Right lobe of liver (tissue), 6 donors: Measurements from ENCODE around the gene CCBE1. TPM values are rescaled to one million over a fixed set of nuclear protein-coding genes. Genes with fewer than 3 reads are reported as not detected.

ENCODE experiments used
- ATAC-seq, 4 donors: fragments of 200-7000 bp; cut with Tn5 transposase; one replicate each; pipeline ENCODE4 v1.9.1; 2020; ENCODE audit warnings: mild to moderate bottlenecking in 4 of 4, moderate library complexity in 4 of 4
- DNase-seq, 3 donors: peaks; one replicate each; pipeline ENCODE4 v3.0.0-alpha.2; 2020
- H3K27ac ChIP-seq, 3 donors: fragments of 200-600 bp; one replicate each; pipeline ENCODE4 v1.8.0; 2022
- H3K27me3 ChIP-seq, 2 donors: fragments of 200-600 bp; one replicate each; pipeline ENCODE4 v1.8.0; 2022
- H3K36me3 ChIP-seq, 4 donors: fragments of 200-600 bp; sonication (generic) in 1 of 4; one replicate each; pipeline versions ENCODE4 v1.5.1 to v1.8.0; 2017 to 2022; ENCODE audit warnings: control low read depth in 1 of 4
- H3K4me1 ChIP-seq, 4 donors: fragments of 200-600 bp; sonication (generic) in 1 of 4; one replicate each; pipeline versions ENCODE4 v1.5.1 to v1.8.0; 2017 to 2022; ENCODE audit warnings: control low read depth in 1 of 4
- H3K4me3 ChIP-seq, 3 donors: fragments of 200-600 bp; one replicate each; pipeline ENCODE4 v1.8.0; 2022
- H3K9me3 ChIP-seq, 4 donors: fragments of 200-600 bp; sonication (generic) in 1 of 4; one replicate each; pipeline versions ENCODE4 v1.5.1 to v1.8.0; 2017 to 2022; ENCODE audit warnings: control low read depth in 1 of 4
- POLR2A ChIP-seq: fragments of 450-650 bp; IDR thresholded peaks from one replicate; pipeline ENCODE4 v1.6.1; 2017; ENCODE audit warnings: antibody characterized with exemption, mild to moderate bottlenecking
- WGBS: methylation state at CpG from one replicate; pipeline ENCODE4 v1.1.6; 2018; ENCODE audit warnings: low coverage, low lambda C conversion rate; ENCODE audit not compliant: insufficient coverage; ENCODE audit errors: missing lambda C conversion rate; 5-methylcytosine and 5-hydroxymethylcytosine counted together
- intact Hi-C, 2 donors: fragments of 100-400 bp; cut with DNase I; formaldehyde crosslinking; loops; one replicate each; pipeline versions ENCODE4 v1.11.2 to v1.14.1; 2022
- total RNA-seq, 6 experiments: library from RNA; depleted of rRNA in 2 of 6; stranded (reverse); fragments of >200 nt in 2 of 6; fragmentation: NEBNext Ultra II Directional in 3 of 6; extraction: Animal tissue kit (Norgen Biotek cat#: 25700) in 3 of 6; gene quantifications; one replicate each; pipeline versions ENCODE4 v1.1.0 to v1.2.4, GENCODE V29; 2016 to 2023
- TF ChIP-seq, protein P1 (sequence below), 4 donors: fragments of 200-600 bp in 3 of 4; fragments of 450-650 bp in 1 of 4; IDR thresholded peaks; one replicate each; pipeline versions ENCODE4 v1.5.1 to v1.8.0; 2016 to 2022; ENCODE audit warnings: antibody characterized with exemption in 4 of 4, mild to moderate bottlenecking in 2 of 4
- donor health status: DM: no; HTN: yes; CAD: no.
- donor health status: DM: no; HTN: no; CAD: no.
- donor health status: DM: no; HTN: no; CAD: no.
- donor health status: DM: no; HTN: yes; CAD: no.
- donor health status: DM: no; HTN: yes; CAD: no.

The CCBE1 gene
- total RNA-seq, 6 experiments from 2014 or later = 2.7 to 6.9 (median 4.3) TPM

DNA sequence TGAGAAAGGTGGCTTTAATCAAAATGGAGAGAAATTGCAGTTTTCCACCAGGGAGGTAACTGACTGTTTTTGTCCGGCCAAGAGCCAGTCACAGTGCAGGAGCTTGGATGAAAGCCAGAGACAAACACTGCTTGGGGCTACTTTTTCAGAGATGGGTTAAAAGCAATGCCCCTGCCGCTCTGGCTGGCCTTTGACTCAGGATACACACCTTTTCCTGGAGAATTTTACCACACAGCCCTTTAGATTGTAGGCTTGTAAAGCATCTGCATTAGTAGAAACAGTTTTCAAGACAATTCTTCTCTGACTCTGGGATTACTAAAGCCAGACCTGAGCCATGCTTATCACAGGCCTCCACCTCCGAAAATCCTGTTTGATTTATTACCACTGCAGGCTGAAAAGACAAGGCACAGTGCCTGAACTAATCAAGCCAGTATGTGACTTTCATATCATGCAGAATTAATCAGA is 79.7 kb downstream of the CCBE1 start:
- no peaks in the 10 kb centered on the region for H3K36me3 ChIP-seq
- TF ChIP-seq, protein P1, sequence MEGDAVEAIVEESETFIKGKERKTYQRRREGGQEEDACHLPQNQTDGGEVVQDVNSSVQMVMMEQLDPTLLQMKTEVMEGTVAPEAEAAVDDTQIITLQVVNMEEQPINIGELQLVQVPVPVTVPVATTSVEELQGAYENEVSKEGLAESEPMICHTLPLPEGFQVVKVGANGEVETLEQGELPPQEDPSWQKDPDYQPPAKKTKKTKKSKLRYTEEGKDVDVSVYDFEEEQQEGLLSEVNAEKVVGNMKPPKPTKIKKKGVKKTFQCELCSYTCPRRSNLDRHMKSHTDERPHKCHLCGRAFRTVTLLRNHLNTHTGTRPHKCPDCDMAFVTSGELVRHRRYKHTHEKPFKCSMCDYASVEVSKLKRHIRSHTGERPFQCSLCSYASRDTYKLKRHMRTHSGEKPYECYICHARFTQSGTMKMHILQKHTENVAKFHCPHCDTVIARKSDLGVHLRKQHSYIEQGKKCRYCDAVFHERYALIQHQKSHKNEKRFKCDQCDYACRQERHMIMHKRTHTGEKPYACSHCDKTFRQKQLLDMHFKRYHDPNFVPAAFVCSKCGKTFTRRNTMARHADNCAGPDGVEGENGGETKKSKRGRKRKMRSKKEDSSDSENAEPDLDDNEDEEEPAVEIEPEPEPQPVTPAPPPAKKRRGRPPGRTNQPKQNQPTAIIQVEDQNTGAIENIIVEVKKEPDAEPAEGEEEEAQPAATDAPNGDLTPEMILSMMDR (IDR thresholded peaks at IDR 0.05) = no peak
- TF ChIP-seq POLR2A = no peak
- intact Hi-C loops = no loop called here
- H3K27ac ChIP-seq = no peak overlapping the region
- no peak overlapping the region for H3K4me3 ChIP-seq
- WGBS = 19% methylated on average over 2 of the region's 3 CpGs
- H3K4me1 ChIP-seq = no peaks in the 10 kb centered on the region
- ATAC-seq (no peak), DNase-seq (no peak)
- H3K27me3 ChIP-seq = no peaks in the 10 kb centered on the region
- H3K9me3 ChIP-seq = no peaks in the 10 kb centered on the region

DNA sequence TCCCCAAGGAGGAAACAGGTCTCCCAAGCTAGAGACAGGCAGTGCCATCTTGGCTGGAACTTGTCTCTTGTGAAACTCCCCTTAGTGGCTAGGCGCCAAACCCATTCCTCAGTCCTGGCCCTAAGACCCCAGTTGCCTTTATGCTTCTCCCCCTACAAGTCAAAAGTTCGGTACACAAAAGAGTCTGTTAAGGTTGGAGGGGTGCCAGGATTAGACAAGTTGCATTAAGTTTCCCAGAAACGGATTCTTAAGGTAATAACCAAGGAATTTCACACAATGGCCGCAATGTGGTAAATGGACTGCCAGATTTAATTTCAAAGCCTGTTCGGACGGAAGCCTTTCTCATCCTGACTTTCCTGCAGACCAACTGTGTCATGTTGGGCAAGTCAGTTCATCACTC is 80.7 kb downstream of the CCBE1 start:
- H3K36me3 ChIP-seq = no peaks in the 10 kb centered on the region
- no peaks in the 10 kb centered on the region for H3K27me3 ChIP-seq
- no peak overlapping the region for H3K27ac ChIP-seq
- no peak for ATAC-seq
- H3K9me3 ChIP-seq = no peaks in the 10 kb centered on the region
- H3K4me3 ChIP-seq = no peak overlapping the region
- TF ChIP-seq, protein P1 (IDR thresholded peaks at IDR 0.05) = no peak
- TF ChIP-seq POLR2A = no peak
- DNase-seq = no peak
- intact Hi-C loops = no loop called here
- WGBS = 57% methylated on average over 6 of the region's 6 CpGs
- no peaks in the 10 kb centered on the region for H3K4me1 ChIP-seq

GRCh38 chr18:59613903-59614302 is 83.3 kb downstream of the CCBE1 start:
- WGBS = 72% methylated on average over 5 of the region's 12 CpGs
- H3K9me3 ChIP-seq = no peaks in the 10 kb centered on the region
- no peak for TF ChIP-seq POLR2A
- TF ChIP-seq, protein P1 (IDR thresholded peaks at IDR 0.05) = no peak
- intact Hi-C loops = no loop called here
- H3K36me3 ChIP-seq = no peaks in the 10 kb centered on the region
- ATAC-seq (no peak), DNase-seq (no peak)
- H3K4me3 ChIP-seq = no peak overlapping the region
- no peaks in the 10 kb centered on the region for H3K4me1 ChIP-seq
- H3K27me3 ChIP-seq = no peaks in the 10 kb centered on the region
- no peak overlapping the region for H3K27ac ChIP-seq

DNA sequence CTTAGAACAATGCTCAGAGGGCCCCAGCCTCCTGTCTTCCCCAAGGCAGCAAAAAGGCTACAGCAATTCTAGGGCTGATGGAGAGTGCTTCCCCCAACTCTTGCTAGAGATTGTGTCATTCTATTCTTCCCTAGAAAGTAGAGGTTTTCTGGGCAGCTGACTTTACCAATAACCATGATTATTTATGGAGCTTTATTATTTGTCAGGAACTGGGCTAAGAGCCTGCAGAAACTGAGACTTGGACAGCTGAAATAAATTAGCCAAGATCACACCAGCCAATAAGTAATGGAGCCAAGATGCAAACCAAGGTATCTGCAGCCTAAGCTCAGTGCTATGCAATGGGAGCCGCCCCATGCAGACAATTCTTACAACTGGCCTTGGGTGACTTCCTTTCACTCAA is 84.8 kb downstream of the CCBE1 start:
- no peaks in the 10 kb centered on the region for H3K27me3 ChIP-seq
- intact Hi-C loops = no loop called here
- 56% methylated on average over 1 of the region's 1 CpG for WGBS
- no peaks in the 10 kb centered on the region for H3K4me1 ChIP-seq
- no peak for DNase-seq
- H3K36me3 ChIP-seq = no peaks in the 10 kb centered on the region
- no peaks in the 10 kb centered on the region for H3K9me3 ChIP-seq
- H3K4me3 ChIP-seq = no peak overlapping the region
- TF ChIP-seq, protein P1 (IDR thresholded peaks at IDR 0.05) = no peak
- no peak for TF ChIP-seq POLR2A
- H3K27ac ChIP-seq = no peak overlapping the region
- no peak for ATAC-seq

DNA sequence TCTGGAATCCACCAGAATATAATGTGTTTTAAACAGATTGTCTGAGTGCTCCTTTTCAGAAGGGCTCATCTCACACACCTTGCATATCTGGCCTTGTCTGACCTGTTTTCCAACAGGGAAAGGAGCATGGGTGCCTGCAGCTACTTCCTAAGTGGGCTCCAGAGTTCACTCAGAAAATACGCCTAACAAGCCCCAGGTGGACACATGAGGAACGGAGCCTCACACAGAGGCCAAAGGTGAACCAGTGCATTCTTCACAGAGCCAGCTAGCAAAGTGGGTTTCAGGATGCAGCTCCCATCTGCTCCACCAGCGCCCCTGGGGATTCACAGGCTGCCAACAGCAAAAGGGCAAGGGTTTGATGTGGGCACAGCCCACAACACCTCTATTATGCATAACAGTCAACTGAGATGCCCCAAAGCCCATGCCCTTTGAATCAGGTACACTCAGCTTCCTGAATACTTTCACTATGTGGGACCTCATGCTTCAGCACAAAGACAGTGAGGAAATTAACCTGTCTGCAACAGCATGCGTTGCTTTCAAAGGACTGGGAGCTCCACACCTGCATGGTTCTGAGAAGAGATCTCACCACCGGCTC is 86.6 kb downstream of the CCBE1 start:
- Histone ChIP-seq H3K4me3 (no peak overlapping the region), H3K36me3 (no peaks in the 10 kb centered on the region), H3K4me1 (no peaks in the 10 kb centered on the region), H3K27ac (no peak overlapping the region), H3K9me3 (no peaks in the 10 kb centered on the region), H3K27me3 (no peaks in the 10 kb centered on the region)
- ATAC-seq = no peak
- WGBS = 66% methylated on average over 2 of the region's 5 CpGs
- TF ChIP-seq, protein P1 (IDR thresholded peaks at IDR 0.05) = no peak
- TF ChIP-seq POLR2A = no peak
- no peak for DNase-seq
- intact Hi-C loops = no loop called here
